ENCODE data around the gene PDE6H.
A peak's percentile ranks its signal among the peaks of the same experiment; 100 is the strongest.

PDE6H gene

DNA sequence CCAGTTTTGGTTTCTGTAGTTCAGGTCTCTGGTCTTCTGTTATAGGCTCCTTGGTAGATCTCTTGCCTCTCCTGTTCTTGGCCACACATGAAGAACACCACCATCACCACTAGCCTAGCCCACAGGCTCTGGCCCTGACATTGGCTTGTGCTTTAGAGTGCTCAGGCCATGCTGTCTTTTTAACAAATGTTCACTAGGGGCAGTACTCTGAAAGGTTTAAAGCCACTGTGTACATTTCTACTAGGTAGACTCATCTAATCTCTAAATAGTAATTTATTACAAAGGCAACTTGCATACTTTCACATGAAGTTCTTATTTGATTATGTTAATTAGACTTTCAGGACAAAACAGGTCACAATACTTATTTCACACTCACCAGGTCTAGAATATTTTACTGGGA, 38.3 kb downstream of the PDE6H start:
- no peak for DNase-seq (ENCODE audit: low spot score)
- TF ChIP-seq, protein P1, sequence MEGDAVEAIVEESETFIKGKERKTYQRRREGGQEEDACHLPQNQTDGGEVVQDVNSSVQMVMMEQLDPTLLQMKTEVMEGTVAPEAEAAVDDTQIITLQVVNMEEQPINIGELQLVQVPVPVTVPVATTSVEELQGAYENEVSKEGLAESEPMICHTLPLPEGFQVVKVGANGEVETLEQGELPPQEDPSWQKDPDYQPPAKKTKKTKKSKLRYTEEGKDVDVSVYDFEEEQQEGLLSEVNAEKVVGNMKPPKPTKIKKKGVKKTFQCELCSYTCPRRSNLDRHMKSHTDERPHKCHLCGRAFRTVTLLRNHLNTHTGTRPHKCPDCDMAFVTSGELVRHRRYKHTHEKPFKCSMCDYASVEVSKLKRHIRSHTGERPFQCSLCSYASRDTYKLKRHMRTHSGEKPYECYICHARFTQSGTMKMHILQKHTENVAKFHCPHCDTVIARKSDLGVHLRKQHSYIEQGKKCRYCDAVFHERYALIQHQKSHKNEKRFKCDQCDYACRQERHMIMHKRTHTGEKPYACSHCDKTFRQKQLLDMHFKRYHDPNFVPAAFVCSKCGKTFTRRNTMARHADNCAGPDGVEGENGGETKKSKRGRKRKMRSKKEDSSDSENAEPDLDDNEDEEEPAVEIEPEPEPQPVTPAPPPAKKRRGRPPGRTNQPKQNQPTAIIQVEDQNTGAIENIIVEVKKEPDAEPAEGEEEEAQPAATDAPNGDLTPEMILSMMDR (IDR thresholded peaks at IDR 0.05; ENCODE audit: extremely low read depth, missing control alignments) = peak; percentile 14

DNA sequence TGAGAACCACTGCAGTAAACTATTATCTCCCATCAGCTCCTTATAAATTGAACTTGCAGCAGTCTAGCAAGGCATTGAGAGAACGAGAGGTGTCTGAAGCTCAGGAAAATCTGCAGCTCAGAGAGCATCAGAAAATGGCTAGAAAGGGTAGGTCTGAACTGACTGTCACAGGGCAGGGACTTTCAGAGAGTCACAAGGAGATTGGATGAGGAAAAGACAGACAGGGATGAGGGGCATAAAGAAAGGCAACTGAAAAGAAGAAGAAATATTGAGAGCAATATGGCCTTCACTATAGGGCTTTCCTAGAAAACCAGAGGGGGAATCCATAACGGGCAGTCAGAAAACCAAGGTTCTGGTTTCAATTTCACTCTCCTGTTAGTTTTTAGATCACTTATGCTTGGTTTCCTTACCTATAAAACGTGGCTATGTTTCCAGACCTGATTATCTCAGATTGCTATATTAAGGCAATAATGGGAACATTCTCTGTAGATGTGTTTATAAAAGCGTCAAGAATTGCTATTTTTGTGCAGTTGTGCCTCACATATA, 40.9 kb downstream of the PDE6H start:
- TF ChIP-seq, protein P1 (IDR thresholded peaks at IDR 0.05; ENCODE audit: extremely low read depth, missing control alignments) = no peak
- no peak for DNase-seq (ENCODE audit: low spot score)

DNA sequence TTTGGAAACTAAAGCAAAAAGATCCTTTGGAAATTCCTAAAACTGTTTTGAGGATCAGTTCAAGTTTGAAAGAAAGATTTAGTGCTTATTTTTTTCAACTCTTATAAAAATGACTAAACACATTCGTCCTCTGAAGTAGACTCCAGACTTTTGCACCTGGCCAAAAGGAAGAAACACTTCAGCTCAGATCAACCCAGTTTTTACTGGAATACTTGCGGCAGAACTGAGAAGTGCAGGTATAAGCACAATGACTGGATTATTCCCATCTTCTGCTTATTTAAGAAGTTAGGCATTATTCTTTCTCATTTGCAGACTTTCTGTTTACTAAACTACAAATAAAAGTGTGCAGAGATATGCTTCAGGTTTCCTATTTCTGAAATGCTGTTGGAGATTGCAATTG, 41.9 kb downstream of the PDE6H start:
- DNase-seq (ENCODE audit: low spot score) = no peak
- TF ChIP-seq, protein P1 (IDR thresholded peaks at IDR 0.05; ENCODE audit: extremely low read depth, missing control alignments) = no peak

DNA sequence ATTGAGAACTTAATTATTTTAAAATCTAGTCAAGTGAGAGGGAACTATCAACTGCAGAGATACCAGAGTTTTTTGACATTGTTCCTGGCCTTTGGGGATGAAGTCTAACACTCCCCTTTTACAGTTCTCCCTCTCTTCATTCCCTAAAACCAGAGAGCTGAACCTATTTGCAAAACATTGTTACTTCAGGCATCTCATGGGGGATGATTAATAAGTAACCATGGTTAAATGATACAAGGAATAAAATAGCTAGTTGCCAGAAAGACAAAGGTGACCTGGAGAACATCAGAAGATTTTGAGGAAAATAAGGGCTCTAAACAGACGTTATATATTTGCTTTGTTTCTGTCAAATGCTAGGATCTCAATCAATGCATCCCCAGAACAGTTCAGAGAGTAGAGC, 42.3 kb downstream of the PDE6H start:
- TF ChIP-seq, protein P1 (IDR thresholded peaks at IDR 0.05; ENCODE audit: extremely low read depth, missing control alignments) = no peak
- no peak for DNase-seq (ENCODE audit: low spot score)

DNA sequence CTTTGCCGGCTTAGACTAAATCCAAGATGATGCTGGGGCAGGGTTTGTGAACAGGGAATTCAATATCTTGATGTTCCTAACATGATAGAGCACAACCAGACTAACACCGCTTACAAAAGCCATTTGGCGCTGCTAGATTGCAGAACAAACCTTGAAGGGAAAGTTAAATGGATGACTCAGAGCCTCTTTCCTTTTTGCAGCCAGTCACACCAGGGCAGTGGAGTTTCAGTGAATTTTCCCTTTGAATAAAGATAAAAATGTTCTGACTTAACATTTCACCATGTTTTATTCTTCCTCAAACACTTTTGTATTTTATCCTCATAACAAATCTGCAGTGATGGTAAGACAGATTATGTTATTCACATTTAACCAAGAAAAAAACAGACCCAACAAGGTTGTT, 47.3 kb downstream of the PDE6H start:
- DNase-seq (ENCODE audit: low spot score) = no peak
- TF ChIP-seq, protein P1 (IDR thresholded peaks at IDR 0.05; ENCODE audit: extremely low read depth, missing control alignments) = no peak
